ENCODE data around the gene DPP10.
"Not testable (repeated sequence)": the region's sequence is repeated elsewhere in the genome, so short reads cannot be mapped to it uniquely, and the experiment has no call there.

Gene DPP10

DNA sequence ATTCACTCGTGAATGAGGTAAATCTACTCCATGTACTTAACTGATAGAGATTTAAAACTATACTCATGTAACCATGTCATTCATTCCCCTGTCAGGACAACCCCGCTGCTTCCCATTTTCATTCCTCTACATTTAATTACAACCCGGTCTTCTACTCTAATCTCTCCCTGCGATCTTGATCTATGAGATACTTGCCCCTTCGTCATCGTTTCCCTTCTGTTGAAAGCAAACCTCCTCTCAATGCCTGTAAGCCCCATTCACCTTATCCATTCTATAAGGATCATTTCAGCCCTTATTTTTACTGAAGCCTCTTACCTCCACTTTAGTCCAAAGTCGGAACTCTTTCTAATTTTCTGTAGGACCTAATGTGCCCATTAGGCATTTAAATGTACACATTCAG, 492.6 kb downstream of the DPP10 start:
- no peak overlapping the region for H3K4me3 ChIP-seq (ENCODE audit: low read length)
- no peak for DNase-seq (ENCODE audit: low read depth, low spot score)
- H3K36me3 ChIP-seq (ENCODE audit: control insufficient read depth, insufficient read depth, low read length) = no peaks in the 10 kb centered on the region
- no peaks in the 10 kb centered on the region for H3K9me3 ChIP-seq (ENCODE audit: control insufficient read depth, insufficient read depth, low read length)
- H3K4me1 ChIP-seq (ENCODE audit: control insufficient read depth, insufficient read depth, low read length) = no peaks in the 10 kb centered on the region
- WGBS (ENCODE audit: insufficient coverage, insufficient read length) = 100% methylated on average over 2 of the region's 7 CpGs
- H3K27ac ChIP-seq (ENCODE audit: low read length) = no peak overlapping the region
- no peaks in the 10 kb centered on the region for H3K27me3 ChIP-seq (ENCODE audit: control insufficient read depth, insufficient read depth, low read length)

DNA sequence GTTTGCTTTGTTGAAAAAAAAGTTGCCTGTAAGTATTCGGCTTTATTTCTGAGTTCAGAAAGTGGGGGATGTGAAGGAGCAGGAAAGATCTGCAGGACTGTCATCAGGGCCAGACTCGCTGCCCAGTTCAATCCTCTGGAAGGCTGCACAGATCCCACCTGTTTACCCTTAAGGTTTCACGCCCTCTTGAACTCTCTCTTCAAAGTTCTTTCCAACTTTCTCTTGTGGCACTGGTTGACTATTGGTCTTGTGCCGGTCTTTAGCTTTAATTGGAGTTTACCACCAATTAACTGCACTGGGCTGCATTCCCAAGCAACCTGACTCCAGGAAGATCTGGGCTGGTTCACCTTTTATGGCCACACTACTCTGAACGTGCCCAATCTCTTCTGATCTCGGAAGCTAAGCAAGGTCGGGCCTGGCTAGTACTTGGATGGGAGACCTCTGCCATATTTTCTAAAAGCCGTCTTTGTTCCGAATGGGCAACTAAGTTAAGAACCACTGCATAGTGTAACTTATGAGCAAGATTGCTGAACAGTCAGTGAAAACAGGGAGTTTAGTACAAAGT, 495.0 kb downstream of the DPP10 start:
- no CpG with 5 or more reads among the region's 9 CpGs for WGBS (ENCODE audit: insufficient coverage, insufficient read length)
- Histone ChIP-seq H3K36me3 (ENCODE audit: control insufficient read depth, insufficient read depth, low read length) (no peaks in the 10 kb centered on the region), H3K27ac (ENCODE audit: low read length) (no peak overlapping the region), H3K27me3 (ENCODE audit: control insufficient read depth, insufficient read depth, low read length) (no peaks in the 10 kb centered on the region), H3K9me3 (ENCODE audit: control insufficient read depth, insufficient read depth, low read length) (no peaks in the 10 kb centered on the region), H3K4me1 (ENCODE audit: control insufficient read depth, insufficient read depth, low read length) (no peaks in the 10 kb centered on the region), H3K4me3 (ENCODE audit: low read length) (no peak overlapping the region)
- DNase-seq (ENCODE audit: low read depth, low spot score) = no peak

DNA sequence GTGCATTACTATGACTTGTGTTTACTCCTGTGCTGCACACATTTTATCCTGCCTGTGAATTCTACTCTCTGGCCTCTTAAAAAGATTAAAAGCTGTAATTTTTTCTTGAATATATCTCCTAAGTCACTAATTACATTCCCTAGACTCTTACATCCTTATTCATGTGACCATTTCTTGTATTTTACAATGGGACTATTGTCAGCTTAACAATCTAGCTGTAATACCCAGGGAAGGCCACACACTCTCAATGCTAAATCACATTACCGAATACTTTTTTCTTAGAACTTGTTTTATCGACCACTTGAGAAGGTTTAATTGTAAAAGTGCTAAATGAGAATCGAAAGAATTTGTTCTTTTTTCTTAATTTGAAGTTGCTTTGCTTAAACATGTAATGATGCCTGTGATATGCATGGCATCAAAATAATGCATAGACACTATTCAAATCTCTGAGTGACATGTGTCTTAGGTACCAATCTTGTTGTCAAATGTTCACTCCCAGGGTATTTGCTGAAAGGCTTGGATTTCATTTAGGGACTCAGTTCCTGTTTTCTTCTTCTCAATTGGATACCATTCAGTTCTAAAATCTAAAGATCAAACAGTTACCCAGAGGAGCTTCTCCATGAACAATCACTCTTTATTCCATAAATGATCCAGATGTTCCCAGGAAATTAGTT, 498.5 kb downstream of the DPP10 start:
- no peaks in the 10 kb centered on the region for H3K4me1 ChIP-seq (ENCODE audit: control insufficient read depth, insufficient read depth, low read length)
- no peaks in the 10 kb centered on the region for H3K9me3 ChIP-seq (ENCODE audit: control insufficient read depth, insufficient read depth, low read length)
- H3K36me3 ChIP-seq (ENCODE audit: control insufficient read depth, insufficient read depth, low read length) = no peaks in the 10 kb centered on the region
- H3K27me3 ChIP-seq (ENCODE audit: control insufficient read depth, insufficient read depth, low read length) = no peaks in the 10 kb centered on the region
- no peak overlapping the region for H3K4me3 ChIP-seq (ENCODE audit: low read length)
- H3K27ac ChIP-seq (ENCODE audit: low read length) = no peak overlapping the region
- DNase-seq (ENCODE audit: low read depth, low spot score) = no peak
- WGBS (ENCODE audit: insufficient coverage, insufficient read length) = no CpG with 5 or more reads among the region's 3 CpGs

DNA sequence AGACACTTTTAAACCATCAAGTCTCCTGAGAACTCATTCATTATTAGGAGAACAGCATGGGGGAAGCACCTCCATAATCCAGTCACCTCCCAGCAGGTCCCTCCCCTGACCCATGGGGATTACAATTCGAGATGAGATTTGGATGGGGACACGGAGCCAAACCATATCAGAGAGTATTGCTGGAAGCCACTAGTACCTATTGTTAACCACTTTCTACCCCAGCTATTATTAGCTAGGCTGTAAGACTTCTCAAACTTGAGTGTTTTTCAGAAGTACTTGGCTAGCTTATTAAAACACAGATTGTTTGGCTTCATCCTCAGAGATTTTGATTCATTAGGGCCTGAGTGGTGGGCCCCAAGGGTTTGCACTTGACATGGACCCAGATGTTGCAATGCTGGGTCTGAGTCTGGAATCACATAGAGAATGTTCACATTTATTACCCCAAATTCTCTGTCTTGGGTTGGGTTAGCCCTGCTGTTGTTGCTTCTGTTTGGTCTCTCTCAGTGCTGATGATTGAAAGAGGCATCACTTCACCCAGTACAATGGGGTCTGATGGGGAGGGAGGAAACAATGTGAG, 506.9 kb downstream of the DPP10 start:
- no peak for DNase-seq (ENCODE audit: low read depth, low spot score)
- Histone ChIP-seq H3K4me3 (ENCODE audit: low read length) (no peak overlapping the region), H3K27ac (ENCODE audit: low read length) (no peak overlapping the region), H3K27me3 (ENCODE audit: control insufficient read depth, insufficient read depth, low read length) (no peaks in the 10 kb centered on the region), H3K9me3 (ENCODE audit: control insufficient read depth, insufficient read depth, low read length) (no peaks in the 10 kb centered on the region), H3K36me3 (ENCODE audit: control insufficient read depth, insufficient read depth, low read length) (no peaks in the 10 kb centered on the region), H3K4me1 (ENCODE audit: control insufficient read depth, insufficient read depth, low read length) (no peaks in the 10 kb centered on the region)
- no CpG with 5 or more reads among the region's 2 CpGs for WGBS (ENCODE audit: insufficient coverage, insufficient read length)

DNA sequence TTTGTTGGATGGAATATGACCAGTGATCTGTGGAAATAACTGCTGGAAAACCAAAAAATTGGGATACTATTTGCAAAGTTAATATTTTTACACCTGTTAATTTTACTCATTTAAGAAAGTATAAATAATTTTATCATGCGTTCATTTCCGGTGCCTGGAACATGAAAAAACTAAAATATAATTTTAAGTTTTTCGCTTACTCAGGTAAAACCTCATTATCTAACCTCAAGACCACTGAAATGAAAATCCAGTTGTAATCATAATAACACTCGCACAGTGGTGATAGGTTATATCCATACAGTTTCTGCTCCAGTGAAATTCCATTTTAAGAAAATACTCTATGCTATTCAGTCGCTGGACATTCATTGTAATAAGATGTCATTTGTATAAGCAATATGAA, 517.9 kb downstream of the DPP10 start:
- no peak overlapping the region for H3K4me3 ChIP-seq (ENCODE audit: low read length)
- no peaks in the 10 kb centered on the region for H3K4me1 ChIP-seq (ENCODE audit: control insufficient read depth, insufficient read depth, low read length)
- H3K27me3 ChIP-seq (ENCODE audit: control insufficient read depth, insufficient read depth, low read length) = no peaks in the 10 kb centered on the region
- H3K36me3 ChIP-seq (ENCODE audit: control insufficient read depth, insufficient read depth, low read length) = no peaks in the 10 kb centered on the region
- no peak overlapping the region for H3K27ac ChIP-seq (ENCODE audit: low read length)
- no CpG with 5 or more reads among the region's 5 CpGs for WGBS (ENCODE audit: insufficient coverage, insufficient read length)
- DNase-seq (ENCODE audit: low read depth, low spot score) = no peak
- H3K9me3 ChIP-seq (ENCODE audit: control insufficient read depth, insufficient read depth, low read length) = no peaks in the 10 kb centered on the region

DNA sequence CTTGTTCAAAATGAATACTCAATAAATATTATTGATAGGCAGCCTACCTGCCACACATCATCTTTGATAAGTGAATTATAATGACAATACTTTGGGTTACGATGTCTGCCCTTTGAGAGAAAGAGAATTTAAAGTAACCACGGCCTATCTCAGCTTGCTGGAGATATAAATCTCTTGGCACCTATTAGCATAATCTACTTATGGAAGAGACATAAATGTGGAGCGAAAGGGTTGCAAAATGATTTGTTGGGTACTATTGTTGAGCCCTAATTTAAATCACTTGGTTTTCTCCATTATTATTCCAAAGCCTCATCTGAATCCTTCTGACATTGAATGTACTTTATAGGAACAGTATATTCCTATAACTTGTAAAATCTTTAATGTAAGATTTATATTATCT, 520.1 kb downstream of the DPP10 start:
- DNase-seq (ENCODE audit: low read depth, low spot score) = no peak
- H3K36me3 ChIP-seq (ENCODE audit: control insufficient read depth, insufficient read depth, low read length) = no peaks in the 10 kb centered on the region
- no peaks in the 10 kb centered on the region for H3K4me1 ChIP-seq (ENCODE audit: control insufficient read depth, insufficient read depth, low read length)
- H3K27ac ChIP-seq (ENCODE audit: low read length) = no peak overlapping the region
- no peaks in the 10 kb centered on the region for H3K27me3 ChIP-seq (ENCODE audit: control insufficient read depth, insufficient read depth, low read length)
- no peak overlapping the region for H3K4me3 ChIP-seq (ENCODE audit: low read length)
- no peaks in the 10 kb centered on the region for H3K9me3 ChIP-seq (ENCODE audit: control insufficient read depth, insufficient read depth, low read length)
- WGBS (ENCODE audit: insufficient coverage, insufficient read length) = no CpG with 5 or more reads among the region's 3 CpGs

DNA sequence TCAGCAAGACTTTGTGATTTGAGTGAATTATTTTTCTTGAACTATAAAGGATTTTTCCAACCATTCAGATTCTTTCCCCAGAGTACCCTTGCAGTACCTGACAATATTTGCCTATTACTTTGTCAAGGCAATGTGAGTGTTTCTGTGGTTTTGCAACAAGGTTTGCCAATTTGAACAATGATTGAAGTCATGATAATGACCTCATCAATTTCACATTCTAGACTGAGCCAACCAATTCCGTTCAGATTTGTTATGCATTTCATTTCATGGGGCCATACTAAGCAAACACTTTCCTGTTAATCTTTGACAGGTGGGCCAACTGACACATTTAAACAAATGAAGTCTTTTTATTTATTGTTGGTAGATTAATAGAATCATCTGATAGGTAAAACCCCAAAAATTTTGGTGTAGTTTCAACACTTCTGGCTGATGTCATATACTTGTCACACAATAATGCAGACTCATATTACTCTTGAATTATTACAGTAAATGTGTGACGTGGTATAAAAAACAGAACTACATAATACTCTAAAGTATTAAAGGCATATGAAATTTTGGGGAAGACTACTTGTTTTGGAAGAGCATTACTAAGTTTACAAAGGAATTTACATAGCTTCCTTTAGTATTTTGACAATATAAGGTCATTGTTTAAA, 526.4 kb downstream of the DPP10 start:
- no peak overlapping the region for H3K27ac ChIP-seq (ENCODE audit: low read length)
- no CpG with 5 or more reads among the region's 2 CpGs for WGBS (ENCODE audit: insufficient coverage, insufficient read length)
- H3K4me3 ChIP-seq (ENCODE audit: low read length) = no peak overlapping the region
- H3K9me3 ChIP-seq (ENCODE audit: control insufficient read depth, insufficient read depth, low read length) = no peaks in the 10 kb centered on the region
- H3K36me3 ChIP-seq (ENCODE audit: control insufficient read depth, insufficient read depth, low read length) = no peaks in the 10 kb centered on the region
- H3K27me3 ChIP-seq (ENCODE audit: control insufficient read depth, insufficient read depth, low read length) = no peaks in the 10 kb centered on the region
- H3K4me1 ChIP-seq (ENCODE audit: control insufficient read depth, insufficient read depth, low read length) = no peaks in the 10 kb centered on the region
- no peak for DNase-seq (ENCODE audit: low read depth, low spot score)

DNA sequence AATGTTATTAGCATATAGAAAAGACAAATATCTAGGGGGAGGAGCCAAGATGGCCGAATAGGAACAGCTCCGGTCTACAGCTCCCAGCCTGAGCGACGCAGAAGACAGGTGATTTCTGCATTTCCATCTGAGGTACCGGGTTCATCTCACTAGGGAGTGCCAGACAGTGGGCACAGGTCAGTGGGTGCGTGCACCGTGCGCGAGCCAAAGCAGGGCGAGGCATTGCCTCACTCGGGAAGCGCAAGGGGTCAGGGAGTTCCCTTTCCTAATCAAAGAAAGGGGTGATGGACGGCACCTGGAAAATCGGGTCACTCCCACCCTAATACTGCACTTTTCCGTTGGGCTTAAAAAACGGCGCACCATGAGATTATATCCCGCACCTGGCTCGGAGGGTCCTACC, 561.9 kb downstream of the DPP10 start:
- DNase-seq (ENCODE audit: low read depth, low spot score); H3K27ac ChIP-seq (ENCODE audit: low read length); H3K4me3 ChIP-seq (ENCODE audit: low read length); H3K36me3 ChIP-seq (ENCODE audit: control insufficient read depth, insufficient read depth, low read length); H3K27me3 ChIP-seq (ENCODE audit: control insufficient read depth, insufficient read depth, low read length); H3K4me1 ChIP-seq (ENCODE audit: control insufficient read depth, insufficient read depth, low read length); H3K9me3 ChIP-seq (ENCODE audit: control insufficient read depth, insufficient read depth, low read length): not testable (repeated sequence)
- no CpG with 5 or more reads among the region's 19 CpGs for WGBS (ENCODE audit: insufficient coverage, insufficient read length)

DNA sequence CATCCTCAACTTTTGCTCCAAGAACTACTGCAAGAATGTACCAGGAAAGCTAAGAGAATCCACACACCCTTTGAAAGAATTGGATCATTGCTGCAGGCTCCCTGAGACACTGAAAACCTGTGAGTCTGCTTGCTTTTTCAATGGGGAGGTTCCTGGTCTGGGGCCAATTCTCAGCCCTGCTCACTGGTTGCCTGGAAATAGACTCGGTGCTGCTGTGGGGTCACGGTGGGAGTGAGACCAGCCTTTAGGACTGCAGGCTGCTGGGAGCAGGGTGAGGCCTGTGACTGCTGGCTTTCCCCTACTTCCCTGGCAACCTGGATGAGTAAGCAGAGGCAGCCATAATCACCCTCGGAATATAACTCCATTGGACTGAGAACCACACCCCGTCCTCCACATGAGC, 569.3 kb downstream of the DPP10 start:
- Histone ChIP-seq H3K27ac (ENCODE audit: low read length) (no peak overlapping the region), H3K27me3 (ENCODE audit: control insufficient read depth, insufficient read depth, low read length) (no peaks in the 10 kb centered on the region), H3K4me3 (ENCODE audit: low read length) (no peak overlapping the region), H3K4me1 (ENCODE audit: control insufficient read depth, insufficient read depth, low read length) (no peaks in the 10 kb centered on the region), H3K9me3 (ENCODE audit: control insufficient read depth, insufficient read depth, low read length) (no peaks in the 10 kb centered on the region), H3K36me3 (ENCODE audit: control insufficient read depth, insufficient read depth, low read length) (no peaks in the 10 kb centered on the region)
- DNase-seq (ENCODE audit: low read depth, low spot score) = no peak
- WGBS (ENCODE audit: insufficient coverage, insufficient read length) = no CpG with 5 or more reads among the region's 4 CpGs

DNA sequence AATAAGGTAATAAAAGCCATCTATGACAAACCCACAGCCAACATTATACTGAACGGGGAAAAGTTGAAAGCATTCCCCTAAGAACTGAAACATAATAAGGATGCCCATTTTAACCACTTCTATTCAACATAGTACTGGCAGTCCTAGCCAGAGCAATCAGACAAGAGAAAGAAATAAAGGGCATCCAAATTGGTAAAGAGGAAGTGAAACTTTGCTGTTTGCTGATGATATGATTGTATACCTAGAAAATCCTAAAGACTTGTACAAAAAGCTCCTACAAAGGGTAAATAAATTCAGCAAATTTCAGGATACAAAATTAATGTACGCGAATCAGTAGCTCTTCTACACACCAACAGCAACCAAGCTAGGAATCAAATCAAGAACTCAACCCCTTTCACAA, 579.6 kb downstream of the DPP10 start:
- H3K4me1 ChIP-seq (ENCODE audit: control insufficient read depth, insufficient read depth, low read length); H3K36me3 ChIP-seq (ENCODE audit: control insufficient read depth, insufficient read depth, low read length); H3K4me3 ChIP-seq (ENCODE audit: low read length); H3K27me3 ChIP-seq (ENCODE audit: control insufficient read depth, insufficient read depth, low read length); H3K27ac ChIP-seq (ENCODE audit: low read length); H3K9me3 ChIP-seq (ENCODE audit: control insufficient read depth, insufficient read depth, low read length); DNase-seq (ENCODE audit: low read depth, low spot score): not testable (repeated sequence)
- WGBS (ENCODE audit: insufficient coverage, insufficient read length) = no CpG with 5 or more reads among the region's 3 CpGs

Measured in iPS DF 6.9 (cell line).